Activated T-helper 17 cell treated with anti-CD3 and anti-CD28 coated beads, Interleukin-2, amount 50 U/mL, for 72 hours (primary cell): ENCODE results near the gene TCF12. TPM values are rescaled to one million over a fixed set of nuclear protein-coding genes. Genes with fewer than 3 reads are reported as not detected.

Experiments used
- ATAC-seq: fragments of 150-1000 bp; cut with Tn5 transposase; replicated peaks from 2 replicates; pipeline ENCODE4 v1.10.0; 2021; ENCODE audit warnings: mild to moderate bottlenecking, moderate library complexity
- H3K27ac Mint-ChIP-seq: one replicate; pipeline ENCODE4 v1.8.0; 2022; ENCODE audit warnings: mixed read lengths
- H3K27me3 Mint-ChIP-seq: one replicate; pipeline ENCODE4 v1.8.0; 2022; ENCODE audit warnings: mixed read lengths
- H3K36me3 Mint-ChIP-seq: one replicate; pipeline ENCODE4 v1.8.0; 2022; ENCODE audit warnings: low read depth, mild to moderate bottlenecking, mixed read lengths
- H3K4me1 Mint-ChIP-seq: one replicate; pipeline ENCODE4 v1.8.0; 2022; ENCODE audit warnings: mixed read lengths
- H3K4me3 Mint-ChIP-seq: one replicate; pipeline ENCODE4 v1.8.0; 2022; ENCODE audit warnings: mild to moderate bottlenecking, mixed read lengths
- H3K9me3 Mint-ChIP-seq: one replicate; pipeline ENCODE4 v1.8.0; 2022; ENCODE audit warnings: mixed read lengths
- total RNA-seq, 2 donors: library from RNA; stranded (reverse); gene quantifications; one replicate each; pipeline ENCODE4 v1.2.3, GENCODE V29; 2022

The TCF12 gene
- total RNA-seq, 2 donors from 2014 or later: 48.3 to 74.2 TPM

DNA sequence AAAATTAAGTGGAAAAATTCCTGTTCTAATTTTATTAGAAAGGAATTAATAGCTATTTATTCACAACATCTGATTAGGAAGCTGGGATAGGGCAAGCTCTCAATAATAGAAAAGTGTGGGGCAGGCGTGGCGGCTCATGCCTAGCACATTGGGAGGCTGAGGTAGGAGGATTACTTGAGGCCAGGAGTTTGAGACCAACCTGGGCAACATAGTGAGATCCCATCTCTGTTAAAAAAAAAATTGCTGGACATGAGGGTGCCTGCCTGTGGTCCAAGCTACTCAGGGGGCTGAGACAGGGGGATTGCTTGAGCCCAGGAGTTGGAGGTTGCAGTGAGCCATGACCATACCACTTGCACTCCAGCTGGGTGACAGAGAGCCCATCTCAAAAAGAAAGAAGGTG lies 119.6 kb downstream of the TCF12 start:
- no peak for ATAC-seq
- H3K4me1 Mint-ChIP-seq: peaks cover 29% of the 10 kb centered on the region
- no peaks in the 10 kb centered on the region for H3K36me3 Mint-ChIP-seq
- H3K4me3 Mint-ChIP-seq: peak overlapping the region; percentile 26
- H3K9me3 Mint-ChIP-seq: no peaks in the 10 kb centered on the region
- H3K27ac Mint-ChIP-seq: no peak overlapping the region
- H3K27me3 Mint-ChIP-seq: no peaks in the 10 kb centered on the region

- peaks cover 26% of the 10 kb centered on the region for H3K4me1 Mint-ChIP-seq
- no peak for ATAC-seq
- H3K9me3 Mint-ChIP-seq: no peaks in the 10 kb centered on the region
- no peak overlapping the region for H3K27ac Mint-ChIP-seq
- no peaks in the 10 kb centered on the region for H3K36me3 Mint-ChIP-seq
- H3K27me3 Mint-ChIP-seq: no peaks in the 10 kb centered on the region
- no peak overlapping the region for H3K4me3 Mint-ChIP-seq
Measured at GRCh38 chr15:57038496-57038895, 120.1 kb downstream of the TCF12 start.

- no peak overlapping the region for H3K27ac Mint-ChIP-seq
- no peak for ATAC-seq
- H3K27me3 Mint-ChIP-seq: no peaks in the 10 kb centered on the region
- peaks cover 33% of the 10 kb centered on the region for H3K4me1 Mint-ChIP-seq
- no peak overlapping the region for H3K4me3 Mint-ChIP-seq
- H3K36me3 Mint-ChIP-seq: no peaks in the 10 kb centered on the region
- no peaks in the 10 kb centered on the region for H3K9me3 Mint-ChIP-seq
Measured at GRCh38 chr15:57041416-57041815, 123.0 kb downstream of the TCF12 start.

GRCh38 chr15:57044072-57044702 lies 125.7 kb downstream of the TCF12 start:
- no peak overlapping the region for H3K27ac Mint-ChIP-seq
- H3K27me3 Mint-ChIP-seq: no peaks in the 10 kb centered on the region
- no peak for ATAC-seq
- H3K9me3 Mint-ChIP-seq: no peaks in the 10 kb centered on the region
- peaks cover 14% of the 10 kb centered on the region for H3K4me1 Mint-ChIP-seq
- no peak overlapping the region for H3K4me3 Mint-ChIP-seq
- no peaks in the 10 kb centered on the region for H3K36me3 Mint-ChIP-seq

- H3K4me3 Mint-ChIP-seq: no peak overlapping the region
- no peaks in the 10 kb centered on the region for H3K9me3 Mint-ChIP-seq
- H3K27ac Mint-ChIP-seq: no peak overlapping the region
- ATAC-seq: no peak
- H3K4me1 Mint-ChIP-seq: peaks cover 10% of the 10 kb centered on the region
- no peaks in the 10 kb centered on the region for H3K27me3 Mint-ChIP-seq
- H3K36me3 Mint-ChIP-seq: no peaks in the 10 kb centered on the region
Measured at GRCh38 chr15:57044970-57045369, 126.5 kb downstream of the TCF12 start.

- Mint-ChIP-seq H3K4me3 (no peak overlapping the region), H3K4me1 (peaks cover 10% of the 10 kb centered on the region), H3K27ac (peak overlapping the region; percentile 45), H3K9me3 (no peaks in the 10 kb centered on the region), H3K27me3 (no peaks in the 10 kb centered on the region), H3K36me3 (no peaks in the 10 kb centered on the region)
- ATAC-seq: peak; percentile 51
Measured at GRCh38 chr15:57045741-57046382, 127.4 kb downstream of the TCF12 start.

DNA sequence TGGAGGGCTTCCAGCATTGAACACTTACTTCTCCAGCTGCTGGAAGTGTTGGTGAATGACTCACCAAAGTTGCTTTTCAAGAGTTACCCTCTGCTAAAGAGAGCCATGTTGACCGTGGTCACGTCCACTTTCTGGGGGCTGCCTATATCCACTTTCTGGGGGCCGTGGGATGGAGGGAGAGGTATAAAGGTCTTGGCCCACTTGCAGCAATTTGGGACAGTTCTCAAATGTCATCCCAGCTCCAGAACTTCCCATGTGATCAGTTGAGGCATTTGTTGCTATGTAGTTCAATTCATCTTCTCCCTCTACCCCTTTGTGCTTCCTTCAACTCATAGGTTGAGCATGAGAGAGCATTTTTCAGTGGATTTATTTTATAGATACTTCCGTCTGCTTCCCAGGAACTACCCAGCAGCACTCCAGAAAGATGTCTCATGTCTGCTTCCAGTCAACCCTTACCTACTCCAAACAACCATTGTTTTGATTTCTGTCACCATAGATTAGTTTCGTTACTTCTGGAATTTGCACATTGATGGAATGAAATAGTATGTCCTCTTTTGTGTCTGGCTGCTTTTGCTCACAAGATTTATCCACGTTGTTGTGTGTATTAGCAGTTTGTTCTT lies 130.6 kb downstream of the TCF12 start:
- no peak for ATAC-seq
- Mint-ChIP-seq H3K27me3 (no peaks in the 10 kb centered on the region), H3K36me3 (no peaks in the 10 kb centered on the region), H3K4me1 (peaks cover 25% of the 10 kb centered on the region), H3K4me3 (no peak overlapping the region), H3K9me3 (no peaks in the 10 kb centered on the region), H3K27ac (no peak overlapping the region)

GRCh38 chr15:57053470-57053869 lies 135.0 kb downstream of the TCF12 start:
- Mint-ChIP-seq H3K27me3 (no peaks in the 10 kb centered on the region), H3K9me3 (no peaks in the 10 kb centered on the region), H3K4me1 (peaks cover 27% of the 10 kb centered on the region), H3K27ac (no peak overlapping the region), H3K36me3 (no peaks in the 10 kb centered on the region), H3K4me3 (no peak overlapping the region)
- no peak for ATAC-seq

- Mint-ChIP-seq H3K27me3 (no peaks in the 10 kb centered on the region), H3K4me1 (peaks cover 27% of the 10 kb centered on the region), H3K36me3 (no peaks in the 10 kb centered on the region), H3K9me3 (no peaks in the 10 kb centered on the region), H3K27ac (no peak overlapping the region), H3K4me3 (no peak overlapping the region)
- no peak for ATAC-seq
Measured at GRCh38 chr15:57054204-57054750, 135.8 kb downstream of the TCF12 start.

- no peak for ATAC-seq
- no peak overlapping the region for H3K4me3 Mint-ChIP-seq
- H3K9me3 Mint-ChIP-seq: no peaks in the 10 kb centered on the region
- no peak overlapping the region for H3K27ac Mint-ChIP-seq
- no peaks in the 10 kb centered on the region for H3K27me3 Mint-ChIP-seq
- no peaks in the 10 kb centered on the region for H3K36me3 Mint-ChIP-seq
- peaks cover 26% of the 10 kb centered on the region for H3K4me1 Mint-ChIP-seq
Measured at GRCh38 chr15:57056357-57056756, 137.9 kb downstream of the TCF12 start.

DNA sequence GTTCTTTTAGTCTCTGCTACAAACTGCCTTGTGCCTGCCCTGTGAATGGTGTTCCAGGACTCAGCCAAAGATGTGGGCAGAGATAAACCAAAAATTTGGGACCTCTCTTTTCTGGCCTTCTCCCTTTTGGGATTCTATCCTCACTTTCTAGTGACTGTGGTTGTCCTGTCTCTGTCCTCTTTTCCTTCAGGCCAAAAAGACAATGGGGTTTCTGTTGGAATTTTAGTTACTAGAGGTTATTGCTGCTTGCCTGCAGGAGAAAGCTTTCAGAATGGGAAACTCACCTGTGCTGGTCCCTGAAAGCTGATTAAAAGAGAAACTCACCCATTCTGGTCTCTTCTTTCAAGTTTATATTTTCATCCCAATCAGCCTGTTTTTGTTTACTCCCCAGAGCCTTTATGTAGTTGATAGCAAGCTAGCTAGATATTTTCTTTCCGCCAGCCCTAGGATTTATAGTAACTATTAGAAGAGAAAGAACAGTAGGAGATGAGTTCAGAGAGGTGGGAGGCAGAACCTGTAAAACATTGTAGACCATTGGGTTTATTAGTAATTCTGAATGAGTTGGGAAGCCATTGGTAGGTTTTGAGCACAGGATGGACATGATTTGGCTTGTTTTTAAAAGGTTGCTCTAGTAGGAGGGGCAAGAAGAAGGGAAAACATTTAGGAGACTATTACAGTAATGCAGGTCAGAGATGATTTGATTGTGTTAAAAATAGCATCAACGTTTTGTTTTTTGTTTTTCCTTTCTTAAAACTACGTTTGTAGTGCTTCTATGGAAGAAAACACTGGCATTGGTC lies 138.9 kb downstream of the TCF12 start:
- H3K9me3 Mint-ChIP-seq: no peaks in the 10 kb centered on the region
- no peaks in the 10 kb centered on the region for H3K36me3 Mint-ChIP-seq
- no peaks in the 10 kb centered on the region for H3K27me3 Mint-ChIP-seq
- no peak for ATAC-seq
- H3K4me3 Mint-ChIP-seq: no peak overlapping the region
- H3K27ac Mint-ChIP-seq: no peak overlapping the region
- peaks cover 17% of the 10 kb centered on the region for H3K4me1 Mint-ChIP-seq

- no peak for ATAC-seq
- no peak overlapping the region for H3K4me3 Mint-ChIP-seq
- peaks cover 14% of the 10 kb centered on the region for H3K4me1 Mint-ChIP-seq
- H3K27me3 Mint-ChIP-seq: no peaks in the 10 kb centered on the region
- H3K36me3 Mint-ChIP-seq: peaks cover 12% of the 10 kb centered on the region
- no peak overlapping the region for H3K27ac Mint-ChIP-seq
- no peaks in the 10 kb centered on the region for H3K9me3 Mint-ChIP-seq
Measured at GRCh38 chr15:57059026-57059660, 140.7 kb downstream of the TCF12 start.

- Mint-ChIP-seq H3K4me1 (peaks cover 14% of the 10 kb centered on the region), H3K27me3 (no peaks in the 10 kb centered on the region), H3K36me3 (peaks cover 20% of the 10 kb centered on the region), H3K27ac (no peak overlapping the region), H3K9me3 (no peaks in the 10 kb centered on the region), H3K4me3 (no peak overlapping the region)
- ATAC-seq: no peak
Measured at GRCh38 chr15:57060799-57061198, 142.4 kb downstream of the TCF12 start.

- peaks cover 20% of the 10 kb centered on the region for H3K36me3 Mint-ChIP-seq
- no peaks in the 10 kb centered on the region for H3K27me3 Mint-ChIP-seq
- H3K27ac Mint-ChIP-seq: no peak overlapping the region
- no peaks in the 10 kb centered on the region for H3K9me3 Mint-ChIP-seq
- H3K4me3 Mint-ChIP-seq: no peak overlapping the region
- H3K4me1 Mint-ChIP-seq: peaks cover 14% of the 10 kb centered on the region
- ATAC-seq: no peak
Measured at GRCh38 chr15:57061281-57061680, 142.8 kb downstream of the TCF12 start.
